ENCODE measurements around the gene ARHGEF4.

ARHGEF4 gene, protein sequence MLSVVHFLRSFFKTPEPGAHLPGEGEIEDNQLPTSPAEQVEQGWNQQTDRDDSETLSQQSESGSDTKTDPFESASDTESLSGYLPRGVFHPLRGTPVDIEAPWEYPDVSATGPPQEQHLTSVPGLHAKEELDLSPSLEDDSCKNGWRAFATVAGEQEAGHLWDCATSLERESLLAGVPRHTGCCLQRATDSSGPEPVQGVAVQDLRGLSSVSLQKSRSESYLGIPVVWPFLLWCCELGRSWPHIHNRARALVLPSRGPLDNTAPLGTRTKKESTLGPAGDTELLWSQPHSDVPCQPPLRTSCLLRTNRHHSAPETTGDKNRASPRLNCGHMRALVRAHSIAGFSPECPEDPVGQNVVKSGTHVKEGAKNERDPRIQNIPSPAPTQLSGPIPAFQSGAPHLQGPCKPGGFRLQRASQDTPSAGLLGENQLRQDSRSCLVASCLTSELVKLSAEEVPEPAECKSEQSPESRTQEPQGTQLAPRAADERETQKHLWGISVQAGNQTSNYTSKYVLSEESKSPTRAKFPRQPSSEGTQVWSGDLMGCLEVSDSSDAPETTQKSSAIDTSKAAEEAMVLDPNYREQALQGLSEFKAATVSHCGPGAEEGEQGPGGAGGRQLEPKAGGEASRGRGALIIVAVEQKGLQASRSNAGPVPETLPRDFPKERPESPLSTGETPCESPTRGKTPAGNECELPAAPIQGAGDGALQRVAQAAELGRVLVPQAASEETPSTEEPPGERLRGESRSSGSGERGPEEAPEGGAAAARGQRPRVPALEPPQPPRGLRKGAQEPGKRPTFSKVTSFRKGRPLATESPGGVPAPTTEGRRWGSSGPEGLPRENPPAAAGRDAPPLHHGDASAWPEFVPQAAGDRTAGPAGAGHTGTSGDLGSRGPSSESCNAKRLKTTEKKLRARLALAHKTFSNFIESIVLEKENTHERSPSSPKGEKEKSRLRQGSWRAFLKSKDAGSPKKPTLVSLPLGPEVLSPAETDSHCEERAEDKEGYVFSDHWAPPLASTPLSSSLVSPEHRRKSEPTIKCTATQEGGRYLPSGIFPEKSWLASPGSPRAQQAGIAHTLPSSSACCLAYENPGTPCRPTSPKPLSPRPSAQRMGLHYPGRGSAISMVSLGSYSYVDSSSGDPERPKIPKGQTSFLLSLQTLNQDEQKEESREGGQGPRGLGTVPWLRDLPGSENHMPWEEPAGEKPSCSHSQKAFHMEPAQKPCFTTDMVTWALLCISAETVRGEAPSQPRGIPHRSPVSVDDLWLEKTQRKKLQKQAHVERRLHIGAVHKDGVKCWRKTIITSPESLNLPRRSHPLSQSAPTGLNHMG (N-terminal part only)

GRCh38 chr2:130836501-130837174 lies at the start of gene ARHGEF4:
ARHGEF4 (plus strand) TSS chr2:130836914; CDS start chr2:130836954, 40 bp downstream.
- DNase-seq (ENCODE audit: low read depth): no peak

GRCh38 chr2:130787841-130788240 lies 48.9 kb upstream of the ARHGEF4 start:
- no peak for DNase-seq (ENCODE audit: low read depth)

DNA sequence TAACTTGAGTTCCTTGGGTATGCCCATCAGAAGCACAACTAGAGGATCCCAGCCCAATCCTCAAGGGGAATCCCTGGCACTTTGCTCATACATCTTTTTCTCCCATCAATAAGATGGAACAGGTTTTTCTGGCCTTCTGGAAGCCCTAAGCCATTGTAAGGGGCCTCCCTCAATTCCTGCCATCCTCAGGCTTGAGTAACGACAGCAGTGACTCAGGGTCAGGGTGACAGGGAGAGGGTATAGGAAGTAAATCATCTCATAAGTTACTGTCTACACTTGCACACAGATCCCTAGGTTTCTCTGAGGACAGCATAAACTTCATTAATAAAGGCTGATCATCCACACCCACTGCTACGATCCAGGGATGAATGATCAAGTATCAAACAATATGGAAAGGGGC lies 46.4 kb upstream of the ARHGEF4 start:
- no peak for DNase-seq (ENCODE audit: low read depth)

DNA sequence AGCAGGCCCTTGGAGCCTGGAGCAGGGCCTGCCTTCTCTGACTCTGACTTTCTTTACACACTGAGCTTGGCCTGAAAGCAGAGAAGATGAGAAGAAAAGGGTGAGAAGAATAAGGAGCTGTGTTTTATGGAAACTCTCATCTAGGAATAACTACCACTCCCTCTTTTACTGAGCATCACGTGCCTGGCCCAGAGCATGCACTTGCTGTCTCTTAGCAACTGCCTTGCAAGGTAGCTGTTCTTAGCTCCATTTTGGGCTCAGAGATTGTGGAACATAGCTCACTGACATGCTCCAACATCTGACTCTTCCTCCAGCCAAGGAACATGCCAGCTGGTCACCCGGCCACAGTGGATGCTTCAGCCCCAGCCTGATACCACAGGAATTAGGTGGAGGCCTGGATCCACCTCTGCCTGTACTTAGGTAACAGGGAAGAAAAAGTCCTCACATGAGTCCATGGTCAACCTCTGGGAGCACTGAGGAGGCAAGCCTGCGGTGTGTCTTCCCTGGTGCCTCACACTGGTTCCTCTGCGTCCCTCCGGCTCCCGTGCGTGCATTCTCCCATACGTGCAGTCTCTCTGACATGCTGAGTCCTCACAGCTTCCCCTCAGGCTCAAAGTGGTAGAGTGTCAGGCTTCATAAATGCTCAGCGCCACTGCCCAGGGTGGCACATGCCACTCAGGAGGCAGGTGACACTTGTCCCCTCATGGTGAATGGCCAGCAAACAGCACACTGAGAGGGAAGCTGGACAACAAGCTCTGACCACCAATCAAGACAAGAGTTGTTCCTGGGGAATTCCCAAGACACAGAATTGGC lies 45.7 kb upstream of the ARHGEF4 start:
- no peak for DNase-seq (ENCODE audit: low read depth)

- no peak for DNase-seq (ENCODE audit: low read depth)
Measured at GRCh38 chr2:130791617-130791939, 45.1 kb upstream of the ARHGEF4 start.

DNA sequence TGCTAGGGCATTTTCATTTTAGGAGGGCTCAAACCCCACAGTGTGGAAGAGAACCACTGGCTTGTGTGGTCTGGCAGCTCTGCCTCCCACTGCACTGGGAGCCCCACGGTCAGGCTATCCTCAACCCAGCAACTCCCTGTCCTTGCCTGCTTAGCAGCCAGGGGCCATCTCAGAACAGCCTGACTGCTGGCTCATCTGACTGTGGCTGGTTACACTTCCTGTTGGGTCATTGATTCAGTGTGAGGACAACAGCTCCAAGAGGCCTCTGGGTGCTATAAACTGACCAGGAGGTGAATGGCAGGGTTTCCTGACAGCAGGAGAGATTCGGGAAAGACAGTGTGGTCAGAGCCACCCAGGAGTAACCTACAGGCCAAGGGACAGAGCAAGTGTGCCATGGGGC lies 41.3 kb upstream of the ARHGEF4 start:
- DNase-seq (ENCODE audit: low read depth): no peak

DNA sequence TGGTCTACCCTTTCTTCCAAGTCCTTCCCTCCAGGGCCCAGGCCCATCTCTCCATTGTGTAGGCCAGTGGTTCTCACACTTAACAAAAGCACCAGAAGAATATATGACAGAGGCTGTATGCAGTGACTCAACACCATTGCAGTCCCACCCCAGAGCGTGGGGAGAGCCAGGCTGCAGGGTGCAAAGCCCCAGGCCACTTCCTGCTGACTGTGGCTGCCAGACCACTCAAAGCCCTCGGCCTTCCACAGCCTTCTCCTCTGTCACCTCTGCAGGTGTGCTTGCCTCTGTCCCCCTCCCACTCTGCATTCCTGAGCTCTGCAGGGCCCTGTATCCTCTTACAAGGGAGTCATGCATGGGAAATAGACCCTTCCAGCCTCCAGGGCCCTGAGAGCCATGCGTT lies 40.4 kb upstream of the ARHGEF4 start:
- DNase-seq (ENCODE audit: low read depth): no peak

DNA sequence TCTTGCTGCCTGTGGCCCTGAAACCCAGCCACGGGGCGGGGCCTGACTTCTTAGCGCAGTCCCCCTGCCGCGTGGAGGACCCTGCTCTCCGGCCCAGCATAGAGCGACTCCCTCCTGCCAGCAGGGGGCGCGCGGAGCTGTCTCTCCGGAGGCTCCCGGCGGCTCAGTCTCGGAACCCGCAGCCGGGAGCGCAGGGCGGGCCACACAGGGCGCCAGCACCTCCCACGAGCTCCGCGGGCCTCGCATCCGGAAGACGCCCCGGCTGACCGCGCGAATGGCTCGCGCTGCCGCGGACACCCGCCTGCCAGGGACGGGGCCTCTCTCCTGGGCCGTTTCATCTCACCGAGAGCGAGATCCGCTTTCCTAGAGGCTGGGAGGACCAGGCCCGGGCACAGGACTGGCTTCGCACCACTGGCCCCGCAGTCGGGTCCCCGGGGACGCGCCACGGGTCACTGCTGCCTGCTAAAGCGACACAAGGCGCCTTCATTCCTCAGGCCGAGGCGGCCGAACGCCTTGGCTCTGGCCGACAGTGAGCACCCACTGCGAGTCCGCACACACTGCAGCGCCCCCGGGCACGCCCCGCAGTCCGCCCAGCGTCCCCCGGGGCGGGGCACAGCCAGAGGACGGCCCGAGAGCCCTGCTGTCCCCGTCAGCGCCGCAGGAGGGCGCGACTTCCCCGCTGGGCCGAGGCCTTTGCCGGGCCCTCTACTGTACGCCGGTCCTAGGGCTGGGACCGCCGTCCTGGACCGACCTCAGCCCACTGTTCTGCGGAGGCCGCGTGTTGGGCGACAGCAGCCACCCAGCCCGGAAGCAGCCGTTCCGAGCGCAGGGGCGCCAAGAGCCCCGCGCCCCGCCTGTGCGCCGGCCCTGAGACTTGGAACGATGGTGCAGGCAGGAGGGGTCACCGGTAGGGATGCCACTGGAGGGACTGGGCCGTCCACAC lies 39.0 kb upstream of the ARHGEF4 start:
- DNase-seq (ENCODE audit: low read depth): peak; percentile 91

- no peak for DNase-seq (ENCODE audit: low read depth)
Measured at GRCh38 chr2:130798472-130799218, 38.1 kb upstream of the ARHGEF4 start.

DNA sequence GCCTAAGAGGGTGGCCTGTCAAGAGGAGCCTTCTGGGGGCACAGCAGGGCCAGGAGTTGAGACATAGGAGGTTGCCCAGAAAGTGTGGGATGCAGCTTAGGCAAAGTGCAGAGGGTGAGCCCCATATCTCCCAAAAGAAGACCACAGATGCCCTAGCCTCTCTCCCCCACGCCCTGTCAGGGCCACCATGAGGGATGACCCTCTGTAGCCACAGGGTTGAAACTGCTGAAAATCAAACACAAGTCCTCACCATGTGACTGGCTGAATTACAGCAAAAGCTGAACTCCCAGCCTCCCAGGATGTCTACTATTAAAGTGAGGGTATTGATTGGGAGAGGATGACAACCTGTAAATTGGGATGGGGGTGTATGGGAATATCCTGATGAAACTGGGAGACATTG lies 37.4 kb upstream of the ARHGEF4 start:
- DNase-seq (ENCODE audit: low read depth): no peak

DNA sequence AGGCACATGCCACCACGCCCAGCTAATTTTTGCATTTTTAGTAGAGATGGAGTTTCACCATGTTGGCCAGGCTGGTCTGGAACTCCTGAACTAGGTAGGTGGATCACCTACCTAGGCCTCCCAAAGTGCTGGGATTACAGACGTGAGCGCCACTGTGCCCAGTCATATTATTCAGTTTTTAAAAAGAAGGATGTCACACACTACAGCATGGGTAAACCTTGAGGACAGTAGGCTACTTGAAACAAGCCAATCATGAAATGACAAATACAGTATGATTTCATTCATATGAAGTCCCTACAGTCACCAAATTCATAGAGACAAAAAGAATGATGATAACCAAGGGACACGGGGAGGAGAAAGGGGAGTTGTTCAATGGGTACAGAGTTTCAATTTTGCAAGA lies 31.1 kb upstream of the ARHGEF4 start:
- no peak for DNase-seq (ENCODE audit: low read depth)

GRCh38 chr2:130806370-130806769 lies 30.3 kb upstream of the ARHGEF4 start:
- no peak for DNase-seq (ENCODE audit: low read depth)

DNA sequence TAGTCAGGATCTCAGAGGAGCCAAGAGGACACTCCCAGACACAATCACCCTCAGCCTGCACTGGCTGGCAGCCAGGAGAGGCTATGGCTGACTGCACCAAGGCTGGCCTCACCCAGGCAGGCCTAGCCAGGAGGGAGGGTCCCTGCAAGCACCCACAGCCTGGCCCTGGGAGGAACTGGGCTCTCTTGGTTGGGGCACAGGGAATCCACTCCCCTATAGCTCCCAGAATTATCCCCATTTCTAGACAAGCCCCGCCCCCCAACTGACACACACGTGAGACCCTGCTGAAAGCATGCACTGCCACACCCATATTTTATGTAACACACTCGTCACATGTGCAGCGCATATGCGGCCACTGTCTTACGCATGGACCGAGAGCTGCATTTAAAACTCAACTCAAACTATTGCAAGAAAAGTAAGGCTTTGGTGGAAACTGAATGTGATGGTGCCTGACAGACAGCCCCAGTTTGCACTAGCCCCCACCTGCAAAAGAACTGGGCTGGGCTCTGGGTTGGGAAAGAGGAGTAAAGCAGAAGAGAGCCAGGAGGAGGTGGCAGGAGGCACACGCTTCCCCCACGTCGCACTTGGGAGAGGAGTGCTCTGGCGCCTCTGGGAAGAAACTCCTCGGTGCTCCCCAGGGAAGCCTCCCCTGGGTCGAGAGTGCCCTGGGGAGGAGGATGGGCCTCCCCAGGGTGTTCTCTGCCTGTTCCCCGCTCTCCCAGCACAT lies 28.9 kb upstream of the ARHGEF4 start:
- DNase-seq (ENCODE audit: low read depth): no peak

DNA sequence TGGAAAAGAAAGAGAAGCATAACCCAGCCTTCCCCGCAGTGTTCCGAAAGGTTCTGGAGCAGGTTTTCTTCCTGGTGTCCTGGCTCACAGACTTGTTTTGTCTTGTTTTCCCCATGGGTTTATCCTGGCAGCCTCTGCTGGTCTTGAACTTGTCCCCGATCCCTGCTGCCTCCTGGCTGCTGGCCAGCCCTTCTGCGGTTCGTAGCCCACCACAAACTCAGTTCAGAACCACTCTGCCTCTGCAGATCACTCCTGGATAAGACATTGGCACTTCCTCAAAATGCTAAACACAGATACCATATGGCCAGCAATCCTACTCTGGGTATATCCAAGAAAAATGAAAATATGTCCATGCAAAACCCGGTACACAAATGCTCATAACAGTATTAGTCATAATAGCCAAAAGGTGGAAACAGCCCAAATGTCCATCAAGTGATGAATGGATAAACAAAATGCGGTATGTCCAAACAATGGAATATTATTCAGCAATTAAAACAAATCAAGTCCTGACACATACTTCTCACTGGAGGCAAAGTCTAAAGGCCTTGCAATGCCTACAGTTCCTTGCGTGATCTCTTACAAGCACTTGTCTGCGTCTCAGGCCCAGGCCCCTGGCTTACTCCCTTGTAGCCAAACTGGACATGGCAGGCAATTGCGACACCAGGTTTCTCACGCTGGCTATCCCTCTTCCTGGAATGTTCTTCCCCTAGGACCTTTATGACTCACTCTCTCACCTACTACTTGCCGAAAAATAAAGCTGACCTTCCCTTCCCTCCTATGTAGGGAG lies 28.0 kb upstream of the ARHGEF4 start:
- DNase-seq (ENCODE audit: low read depth): no peak

GRCh38 chr2:130810490-130810889 lies 26.2 kb upstream of the ARHGEF4 start:
- DNase-seq (ENCODE audit: low read depth): no peak

DNA sequence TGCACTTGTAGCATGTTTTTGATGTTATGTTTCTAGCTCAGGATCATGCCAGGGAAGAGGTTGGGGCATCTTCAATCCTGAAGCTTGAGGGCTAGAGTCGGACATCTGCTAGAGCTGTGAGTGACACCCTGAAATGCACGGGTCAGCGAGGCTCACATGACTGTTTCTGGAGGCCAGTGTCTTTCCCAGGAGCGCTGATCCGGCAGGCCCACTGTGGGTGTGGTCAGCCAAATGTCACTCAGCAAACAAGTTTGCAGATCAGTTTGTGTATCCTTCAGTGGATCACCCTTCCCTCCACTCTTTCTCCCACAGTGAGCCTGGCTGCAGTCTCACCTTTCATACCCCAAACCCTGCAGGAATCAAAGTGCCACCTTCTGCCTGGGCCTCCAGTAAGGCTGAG lies 23.0 kb upstream of the ARHGEF4 start:
- DNase-seq (ENCODE audit: low read depth): no peak

DNA sequence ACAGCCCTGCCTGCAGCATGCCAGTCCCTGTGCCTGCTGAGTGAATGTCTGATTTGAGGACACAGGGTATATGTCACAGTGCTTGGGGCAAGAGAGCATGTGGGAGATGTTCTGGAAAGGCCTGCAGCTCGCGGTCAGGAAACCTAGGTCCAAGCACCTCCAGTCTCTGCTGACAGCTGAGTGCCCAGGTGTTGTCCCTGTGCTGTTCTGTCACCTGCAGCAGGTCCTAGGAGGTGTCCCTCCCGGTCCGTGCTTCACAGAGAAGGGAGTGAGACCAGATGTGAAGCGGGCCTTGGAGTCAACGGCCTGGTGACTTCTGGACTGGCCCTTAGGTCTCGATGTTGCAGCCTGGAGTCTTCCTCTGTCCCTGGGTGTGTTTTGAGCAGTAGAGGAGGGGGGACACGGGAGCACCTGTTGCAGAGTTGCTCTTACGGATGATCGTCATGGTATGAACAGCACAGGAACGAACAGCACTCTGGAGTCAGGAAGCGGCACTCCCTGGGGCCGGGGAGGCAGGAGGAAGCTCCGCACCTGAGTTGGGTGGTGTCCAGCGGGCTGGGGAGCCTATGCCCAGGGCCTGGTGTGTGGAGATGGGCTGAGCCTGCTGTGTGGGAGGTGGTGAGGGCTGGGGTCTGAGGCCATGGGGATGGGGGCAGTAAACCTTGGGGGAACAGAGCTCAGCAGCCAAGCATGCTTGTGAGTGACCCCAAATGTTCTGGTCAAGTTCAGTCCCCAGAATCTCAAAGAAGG lies 21.6 kb upstream of the ARHGEF4 start:
- DNase-seq (ENCODE audit: low read depth): no peak
